ENCODE measurements around the gene DYRK1A.

Gene DYRK1A

DNA sequence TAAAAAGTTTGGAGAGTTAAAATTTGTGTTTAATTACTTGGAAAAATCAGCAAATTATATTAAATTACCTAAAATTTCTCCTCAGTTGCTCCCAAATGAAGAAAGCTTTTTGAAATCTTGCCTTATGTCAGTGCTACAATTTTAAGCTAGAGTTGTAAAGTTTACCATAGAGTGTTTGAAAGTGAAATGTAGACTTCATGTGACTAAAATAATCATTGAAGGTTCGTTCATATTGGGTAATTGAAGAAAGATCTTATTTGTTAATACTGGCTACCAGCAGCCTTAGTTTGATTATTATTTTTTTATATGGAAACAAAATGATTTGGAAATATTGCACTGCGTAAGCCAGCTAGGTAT lies 4.4 kb downstream of the DYRK1A start:
- H3K27me3 ChIP-seq (ENCODE audit: insufficient read depth, poor library complexity, severe bottlenecking): no peaks in the 10 kb centered on the region
- H3K9me3 ChIP-seq (ENCODE audit: severe bottlenecking): no peaks in the 10 kb centered on the region
- peak overlapping the region; percentile 83 for H3K4me3 ChIP-seq (ENCODE audit: severe bottlenecking)
- TF ChIP-seq, protein P1, sequence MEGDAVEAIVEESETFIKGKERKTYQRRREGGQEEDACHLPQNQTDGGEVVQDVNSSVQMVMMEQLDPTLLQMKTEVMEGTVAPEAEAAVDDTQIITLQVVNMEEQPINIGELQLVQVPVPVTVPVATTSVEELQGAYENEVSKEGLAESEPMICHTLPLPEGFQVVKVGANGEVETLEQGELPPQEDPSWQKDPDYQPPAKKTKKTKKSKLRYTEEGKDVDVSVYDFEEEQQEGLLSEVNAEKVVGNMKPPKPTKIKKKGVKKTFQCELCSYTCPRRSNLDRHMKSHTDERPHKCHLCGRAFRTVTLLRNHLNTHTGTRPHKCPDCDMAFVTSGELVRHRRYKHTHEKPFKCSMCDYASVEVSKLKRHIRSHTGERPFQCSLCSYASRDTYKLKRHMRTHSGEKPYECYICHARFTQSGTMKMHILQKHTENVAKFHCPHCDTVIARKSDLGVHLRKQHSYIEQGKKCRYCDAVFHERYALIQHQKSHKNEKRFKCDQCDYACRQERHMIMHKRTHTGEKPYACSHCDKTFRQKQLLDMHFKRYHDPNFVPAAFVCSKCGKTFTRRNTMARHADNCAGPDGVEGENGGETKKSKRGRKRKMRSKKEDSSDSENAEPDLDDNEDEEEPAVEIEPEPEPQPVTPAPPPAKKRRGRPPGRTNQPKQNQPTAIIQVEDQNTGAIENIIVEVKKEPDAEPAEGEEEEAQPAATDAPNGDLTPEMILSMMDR (IDR thresholded peaks at IDR 0.05; ENCODE audit: poor library complexity, severe bottlenecking): no peak
- ATAC-seq (ENCODE audit: low read depth) (no peak), DNase-seq (ENCODE audit: low spot score) (no peak)
- H3K4me1 ChIP-seq (ENCODE audit: insufficient read depth, poor library complexity, severe bottlenecking): peaks cover 52% of the 10 kb centered on the region
- H3K36me3 ChIP-seq (ENCODE audit: low read depth): no peaks in the 10 kb centered on the region
- H3K27ac ChIP-seq (ENCODE audit: poor library complexity, severe bottlenecking): peak overlapping the region; percentile 90

DNA sequence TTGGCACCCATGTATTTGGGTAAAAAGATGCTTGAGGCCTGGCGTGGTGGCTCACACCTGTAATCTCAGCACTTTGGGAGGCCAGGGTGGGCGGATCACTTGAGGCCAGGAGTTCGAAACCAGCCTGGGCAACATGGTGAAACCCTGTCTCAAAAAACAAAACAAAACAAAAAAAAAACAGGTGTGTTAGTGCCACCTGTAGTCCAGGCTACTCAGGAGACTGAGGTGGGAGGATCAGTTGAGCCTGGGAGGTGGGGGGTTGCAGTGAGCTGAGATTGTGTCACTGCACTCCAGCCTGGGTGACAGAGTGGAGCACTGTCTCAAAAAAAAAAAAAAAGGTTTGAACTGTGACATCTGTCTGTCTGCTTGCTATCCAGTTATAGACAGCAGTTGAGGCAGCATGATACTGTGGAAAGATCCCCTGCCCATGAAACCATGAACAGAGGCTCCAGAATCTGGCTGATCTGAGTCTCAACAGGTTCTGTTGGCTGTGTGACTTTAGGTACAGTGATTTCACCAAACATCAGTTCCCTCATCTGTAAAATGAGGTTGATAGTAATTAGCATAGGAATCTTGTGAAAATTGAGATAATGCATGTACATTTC lies 5.7 kb downstream of the DYRK1A start:
- H3K4me1 ChIP-seq (ENCODE audit: insufficient read depth, poor library complexity, severe bottlenecking): peaks cover 52% of the 10 kb centered on the region
- no peak for ATAC-seq (ENCODE audit: low read depth)
- no peaks in the 10 kb centered on the region for H3K27me3 ChIP-seq (ENCODE audit: insufficient read depth, poor library complexity, severe bottlenecking)
- no peaks in the 10 kb centered on the region for H3K36me3 ChIP-seq (ENCODE audit: low read depth)
- H3K4me3 ChIP-seq (ENCODE audit: severe bottlenecking): no peak overlapping the region
- TF ChIP-seq, protein P1 (IDR thresholded peaks at IDR 0.05; ENCODE audit: poor library complexity, severe bottlenecking): no peak
- H3K27ac ChIP-seq (ENCODE audit: poor library complexity, severe bottlenecking): peak overlapping the region; percentile 81
- no peak for DNase-seq (ENCODE audit: low spot score)
- no peaks in the 10 kb centered on the region for H3K9me3 ChIP-seq (ENCODE audit: severe bottlenecking)

DNA sequence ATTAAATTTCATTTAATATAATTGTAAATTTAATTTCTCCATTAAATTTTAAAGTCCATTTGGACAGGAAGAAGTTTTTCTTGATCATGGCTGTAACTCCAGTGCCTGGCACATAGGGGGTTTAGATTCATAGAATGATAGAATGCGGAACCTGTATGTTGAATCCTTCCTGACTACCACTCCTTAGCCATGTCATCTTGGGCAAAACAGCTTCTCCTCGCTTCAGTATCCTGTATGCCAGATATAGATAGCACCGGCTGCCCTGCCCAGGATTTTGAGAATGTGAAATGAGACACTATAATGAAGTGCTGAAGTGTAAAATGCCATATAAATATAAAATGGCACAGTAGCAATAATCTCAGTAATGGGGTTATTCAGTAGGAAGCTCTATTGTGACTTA lies 6.4 kb downstream of the DYRK1A start:
- TF ChIP-seq, protein P1 (IDR thresholded peaks at IDR 0.05; ENCODE audit: poor library complexity, severe bottlenecking): no peak
- Histone ChIP-seq H3K36me3 (ENCODE audit: low read depth) (no peaks in the 10 kb centered on the region), H3K9me3 (ENCODE audit: severe bottlenecking) (no peaks in the 10 kb centered on the region), H3K4me3 (ENCODE audit: severe bottlenecking) (no peak overlapping the region), H3K27ac (ENCODE audit: poor library complexity, severe bottlenecking) (peak overlapping the region; percentile 81), H3K27me3 (ENCODE audit: insufficient read depth, poor library complexity, severe bottlenecking) (no peaks in the 10 kb centered on the region), H3K4me1 (ENCODE audit: insufficient read depth, poor library complexity, severe bottlenecking) (peaks cover 52% of the 10 kb centered on the region)
- DNase-seq (ENCODE audit: low spot score) (no peak), ATAC-seq (ENCODE audit: low read depth) (no peak)

DNA sequence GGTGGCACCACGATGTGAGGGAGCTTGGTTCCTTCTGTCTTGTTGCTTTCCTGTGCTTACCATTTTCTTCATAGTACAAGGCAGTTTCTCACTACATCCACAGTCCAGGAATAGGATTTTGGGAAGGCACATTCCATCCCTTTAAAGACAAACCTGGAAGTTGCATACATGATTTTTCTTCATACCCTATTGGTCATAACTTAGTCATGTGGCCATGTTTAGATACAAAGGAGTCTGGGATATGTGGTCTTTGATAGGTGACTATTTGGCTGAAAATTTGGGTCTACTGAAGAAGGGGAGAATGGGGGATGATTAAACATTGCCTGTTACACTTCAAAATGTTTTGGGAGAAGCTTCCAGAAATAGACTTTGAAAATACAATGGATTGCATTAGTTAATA lies 7.0 kb downstream of the DYRK1A start:
- peak; percentile 43; the same call in 2 of the 3 replicates for ATAC-seq (ENCODE audit: low read depth)
- Histone ChIP-seq H3K4me1 (ENCODE audit: insufficient read depth, poor library complexity, severe bottlenecking) (peaks cover 52% of the 10 kb centered on the region), H3K36me3 (ENCODE audit: low read depth) (no peaks in the 10 kb centered on the region), H3K27me3 (ENCODE audit: insufficient read depth, poor library complexity, severe bottlenecking) (no peaks in the 10 kb centered on the region), H3K9me3 (ENCODE audit: severe bottlenecking) (no peaks in the 10 kb centered on the region), H3K27ac (ENCODE audit: poor library complexity, severe bottlenecking) (peak overlapping the region; percentile 81), H3K4me3 (ENCODE audit: severe bottlenecking) (no peak overlapping the region)
- TF ChIP-seq, protein P1 (IDR thresholded peaks at IDR 0.05; ENCODE audit: poor library complexity, severe bottlenecking): no peak
- no peak for DNase-seq (ENCODE audit: low spot score)

DNA sequence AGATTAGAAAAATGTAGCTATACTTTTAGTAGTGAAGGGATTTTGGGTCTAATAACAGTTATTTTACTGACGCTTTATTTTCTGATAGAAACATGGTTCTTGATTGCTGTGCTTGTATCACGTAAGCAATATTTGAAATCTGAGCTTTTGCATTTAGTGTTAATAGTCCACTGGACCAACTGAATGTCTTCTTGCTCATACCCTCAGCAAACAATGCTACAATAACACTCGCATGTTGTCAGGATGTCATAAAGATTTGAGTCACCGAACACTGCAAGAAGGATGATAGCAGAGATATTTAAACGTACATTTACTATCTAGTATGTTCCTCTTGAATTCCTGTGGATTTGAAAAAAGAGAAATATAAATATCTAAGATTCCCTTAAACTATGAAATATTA lies 7.5 kb downstream of the DYRK1A start:
- H3K27ac ChIP-seq (ENCODE audit: poor library complexity, severe bottlenecking): peak overlapping the region; percentile 81
- TF ChIP-seq, protein P1 (IDR thresholded peaks at IDR 0.05; ENCODE audit: poor library complexity, severe bottlenecking): no peak
- peak; percentile 74 for ATAC-seq (ENCODE audit: low read depth)

More for the DNA sequence above, 7.5 kb downstream of the DYRK1A start:
- Histone ChIP-seq H3K9me3 (ENCODE audit: severe bottlenecking) (no peaks in the 10 kb centered on the region), H3K4me3 (ENCODE audit: severe bottlenecking) (no peak overlapping the region), H3K4me1 (ENCODE audit: insufficient read depth, poor library complexity, severe bottlenecking) (peaks cover 49% of the 10 kb centered on the region), H3K36me3 (ENCODE audit: low read depth) (no peaks in the 10 kb centered on the region), H3K27me3 (ENCODE audit: insufficient read depth, poor library complexity, severe bottlenecking) (no peaks in the 10 kb centered on the region)
- DNase-seq (ENCODE audit: low spot score): no peak

All from RWPE2 (cell line).